DMS 273 (cell line): ENCODE measurements around the gene CFAP52.
"Not testable (repeated sequence)": the region's sequence is repeated elsewhere in the genome, so short reads cannot be mapped to it uniquely, and the experiment has no call there.

Experiments
- DNase-seq: peaks from one replicate; lab custom pipeline; 2025; ENCODE audit not compliant: unreplicated experiment; lab: John Stamatoyannopoulos, UW

CFAP52 gene

GRCh38 chr17:9644910-9645751, 68.7 kb downstream of the CFAP52 start, which contains the start of gene USP43:
USP43 (plus strand) TSS chr17:9645517; CDS start chr17:9645633, 116 bp downstream.
- DNase-seq: peak; percentile 68

GRCh38 chr17:9645851-9646545, 69.6 kb downstream of the CFAP52 start:
- peak; percentile 67 for DNase-seq

- no peak for DNase-seq
Observed at GRCh38 chr17:9646546-9646885, 70.1 kb downstream of the CFAP52 start.

GRCh38 chr17:9647014-9647413, 70.6 kb downstream of the CFAP52 start:
- DNase-seq: no peak

- no peak for DNase-seq
Observed at GRCh38 chr17:9648521-9649110, 72.2 kb downstream of the CFAP52 start.

GRCh38 chr17:9658593-9659211, 82.3 kb downstream of the CFAP52 start:
- peak; percentile 50 for DNase-seq

GRCh38 chr17:9661027-9661426, 84.6 kb downstream of the CFAP52 start:
- DNase-seq: no peak

GRCh38 chr17:9663511-9663910, 87.1 kb downstream of the CFAP52 start:
- not testable (repeated sequence) for DNase-seq

GRCh38 chr17:9666461-9667050, 90.1 kb downstream of the CFAP52 start:
- DNase-seq: no peak

GRCh38 chr17:9668517-9668916, 92.1 kb downstream of the CFAP52 start:
- no peak for DNase-seq

- DNase-seq: no peak
Observed at GRCh38 chr17:9669551-9670008, 93.1 kb downstream of the CFAP52 start.

GRCh38 chr17:9670596-9670995, 94.2 kb downstream of the CFAP52 start:
- DNase-seq: no peak

- no peak for DNase-seq
Observed at GRCh38 chr17:9671559-9671958, 95.1 kb downstream of the CFAP52 start.

GRCh38 chr17:9672266-9672665, 95.8 kb downstream of the CFAP52 start:
- no peak for DNase-seq

- DNase-seq: no peak
Observed at GRCh38 chr17:9672691-9673090, 96.2 kb downstream of the CFAP52 start.

- DNase-seq: no peak
Observed at GRCh38 chr17:9676084-9676483, 99.6 kb downstream of the CFAP52 start.

- DNase-seq: peak; percentile 16
Observed at GRCh38 chr17:9676820-9677310, 100.4 kb downstream of the CFAP52 start.

GRCh38 chr17:9677411-9677810, 101.0 kb downstream of the CFAP52 start:
- DNase-seq: no peak

GRCh38 chr17:9677896-9678295, 101.5 kb downstream of the CFAP52 start:
- no peak for DNase-seq

GRCh38 chr17:9684955-9685621, 108.6 kb downstream of the CFAP52 start:
- DNase-seq: no peak
